Retinal pigment epithelial cell (primary cell): ENCODE data around the gene ADGB.

Experiments
- DNase-seq: peaks from one replicate; pipeline ENCODE4 v3.0.0-alpha.2; 2010; ENCODE audit warnings: low read depth
- H3K4me3 ChIP-seq: 2 replicates; pipeline ENCODE4 v1.5.1; 2011; ENCODE audit warnings: mild to moderate bottlenecking, low read length, control low read depth, moderate library complexity
- CTCF ChIP-seq: conservative IDR thresholded peaks from 2 replicates; pipeline ENCODE4 v1.5.1; 2011; ENCODE audit warnings: low read depth, low read length, control low read depth, inconsistent platforms

Gene ADGB

DNA sequence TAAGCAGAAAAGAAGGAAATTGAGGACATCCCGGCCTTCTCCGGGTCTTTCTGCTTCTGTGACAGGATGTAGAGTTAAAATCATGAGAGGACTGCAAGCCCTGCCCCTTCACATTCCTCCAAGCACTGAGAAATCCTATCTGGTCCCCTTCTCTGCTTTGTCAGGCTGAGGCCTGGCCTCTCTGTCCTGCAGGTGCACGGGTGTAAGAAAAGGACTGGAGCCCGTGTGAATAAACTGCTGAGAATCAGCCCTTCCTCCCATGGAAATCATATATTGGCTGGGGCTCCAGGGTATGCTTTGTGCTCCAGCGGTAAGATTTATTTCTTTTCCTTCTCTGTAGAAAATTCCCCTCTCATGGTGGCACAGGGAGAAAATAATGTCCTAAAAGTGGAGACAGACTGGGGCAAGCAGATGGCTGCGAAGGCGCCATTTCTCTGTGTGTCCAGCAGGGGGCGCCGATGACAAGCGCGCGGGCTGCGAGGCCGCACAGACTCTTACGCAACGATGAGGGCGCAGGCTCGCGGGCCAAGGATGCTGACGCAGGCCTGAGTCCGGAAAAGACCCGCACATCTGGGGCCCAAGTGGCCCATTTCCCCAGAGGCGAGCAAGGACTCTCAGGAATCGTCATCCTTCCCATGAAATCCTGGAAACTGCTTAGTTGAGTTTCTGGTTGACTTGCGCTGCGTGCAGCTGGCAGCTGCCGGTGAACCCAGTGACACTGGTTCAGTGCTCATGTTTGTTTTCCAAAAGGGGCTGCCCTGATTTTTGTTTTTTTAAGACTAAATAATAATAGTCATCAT lies 258.6 kb downstream of the ADGB start:
- H3K4me3 ChIP-seq, result peak overlapping the region; percentile 51
- TF ChIP-seq CTCF, result peak; percentile 90
- no peak for DNase-seq

- no peak for TF ChIP-seq CTCF
- DNase-seq, result no peak
- peak overlapping the region; percentile 51 for H3K4me3 ChIP-seq
These were observed 259.2 kb downstream of the ADGB start for GRCh38 chr6:146857980-146858347.

DNA sequence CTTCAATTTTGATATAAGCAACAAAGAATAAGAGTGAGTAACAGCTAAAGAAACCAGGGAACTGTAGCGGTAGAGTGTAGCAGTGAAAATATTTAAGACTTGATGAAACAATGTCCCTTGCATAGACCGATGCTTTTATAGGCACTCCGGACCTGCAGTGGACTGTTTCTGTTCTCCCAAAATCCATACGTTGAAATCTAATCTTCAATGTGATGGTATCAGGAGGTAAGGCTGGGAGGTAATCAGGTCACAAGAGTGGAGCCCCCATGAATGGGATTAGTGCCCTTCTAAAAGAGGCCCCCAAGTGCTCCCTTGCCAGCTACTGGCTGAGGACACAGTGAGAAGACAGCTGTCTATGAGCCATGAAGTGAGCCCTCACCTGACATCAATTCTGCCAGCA lies 260.4 kb downstream of the ADGB start:
- H3K4me3 ChIP-seq, result no peak overlapping the region
- no peak for TF ChIP-seq CTCF
- DNase-seq, result no peak

DNA sequence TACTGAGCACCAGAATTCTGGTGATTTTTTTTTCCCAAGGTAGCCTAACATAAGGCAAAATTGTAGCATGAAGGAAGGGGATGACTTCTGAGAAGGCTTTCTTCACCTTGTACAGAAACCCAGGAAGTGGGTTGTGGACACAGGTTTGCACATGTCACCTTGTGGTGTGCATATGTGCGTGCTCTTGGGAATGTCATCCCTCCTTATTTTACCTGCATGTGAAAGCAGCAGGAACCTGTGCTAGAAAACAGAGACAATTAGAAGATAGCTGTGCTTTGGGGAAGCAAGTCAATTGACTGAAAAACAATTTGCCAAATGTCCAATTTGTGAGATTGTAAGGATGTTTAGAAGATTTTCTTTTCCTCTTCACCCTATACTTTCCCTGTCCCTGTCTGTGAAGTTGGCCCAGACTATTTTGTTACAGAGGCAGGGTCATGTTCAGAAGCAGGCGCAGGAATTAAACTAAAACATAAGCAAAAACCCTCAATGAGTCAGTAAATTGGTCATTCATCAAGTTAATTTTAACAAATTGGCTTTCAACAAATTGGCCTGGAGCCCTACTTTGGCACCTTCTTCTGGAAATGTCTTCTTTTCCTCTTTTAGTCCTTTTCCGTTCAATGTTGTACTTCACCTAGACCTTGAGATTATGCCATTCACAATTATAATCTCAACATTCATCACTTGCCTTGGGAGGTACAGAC lies 261.2 kb downstream of the ADGB start:
- no peak for DNase-seq
- TF ChIP-seq CTCF, result no peak
- no peak overlapping the region for H3K4me3 ChIP-seq

DNA sequence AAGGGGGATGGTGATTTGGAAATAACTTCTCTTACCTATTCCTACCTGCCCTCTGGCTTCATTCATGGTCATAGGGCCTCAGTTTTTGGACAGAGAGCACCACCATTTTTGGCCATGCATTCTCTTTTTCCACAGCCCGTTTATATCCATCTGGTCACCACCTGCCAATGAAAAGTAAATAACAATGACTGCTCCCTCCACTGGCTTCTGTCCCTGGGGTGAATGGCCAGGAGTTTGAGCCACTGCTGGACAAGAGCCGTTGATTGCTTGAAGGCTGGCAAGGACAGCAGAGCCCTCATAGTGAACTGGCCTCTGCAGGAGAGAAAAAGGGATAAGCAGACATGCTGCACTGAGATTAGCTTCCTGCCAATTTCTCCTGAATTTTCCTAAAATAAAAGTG lies 261.8 kb downstream of the ADGB start:
- no peak for DNase-seq
- no peak for TF ChIP-seq CTCF
- no peak overlapping the region for H3K4me3 ChIP-seq

DNA sequence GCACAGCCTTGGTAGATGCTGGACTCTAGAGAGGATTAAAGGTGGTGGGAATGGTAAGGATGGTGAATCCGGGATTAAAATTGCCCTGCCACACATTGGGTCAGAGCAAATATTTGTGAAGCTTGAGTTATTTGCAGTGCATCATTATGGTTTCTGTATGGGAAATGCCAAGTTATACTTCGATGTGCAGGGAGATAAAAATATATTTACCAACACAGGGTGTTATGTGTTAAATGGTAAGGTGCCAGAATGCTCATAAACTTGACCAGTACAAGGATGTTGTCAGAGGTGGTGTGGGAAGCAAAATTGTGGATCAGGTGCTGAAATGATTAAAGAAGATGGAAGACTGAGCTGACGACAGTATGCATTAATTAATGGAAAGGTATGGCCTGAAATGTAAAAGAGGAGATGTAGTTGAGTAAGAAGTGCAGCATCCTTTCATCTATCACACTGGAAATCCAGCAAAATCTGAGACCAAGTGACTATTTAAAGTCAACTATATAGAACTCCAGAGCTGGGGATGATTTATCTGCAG lies 262.3 kb downstream of the ADGB start:
- no peak overlapping the region for H3K4me3 ChIP-seq
- no peak for DNase-seq
- TF ChIP-seq CTCF, result no peak

DNA sequence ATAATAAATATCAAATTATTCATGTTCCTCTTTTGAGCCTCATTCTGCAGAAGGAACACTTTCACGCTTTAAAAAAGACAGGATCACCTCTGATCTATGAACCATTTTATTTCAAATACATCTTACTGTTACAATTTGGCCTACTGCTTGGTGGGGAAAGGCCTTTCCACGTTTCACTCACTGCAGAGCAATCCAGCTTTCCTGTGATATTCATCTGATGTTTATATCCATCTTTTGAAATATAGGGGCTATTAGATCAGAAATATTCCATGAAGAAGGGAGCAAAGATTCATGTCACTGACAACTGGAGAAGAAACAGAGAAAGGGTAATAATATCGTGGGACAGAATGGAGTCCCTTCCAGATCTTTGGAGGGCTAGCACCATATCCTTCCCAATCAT lies 262.9 kb downstream of the ADGB start:
- no peak overlapping the region for H3K4me3 ChIP-seq
- no peak for DNase-seq
- no peak for TF ChIP-seq CTCF
